ENCODE measurements around the gene BCL10.

BCL10 gene

DNA sequence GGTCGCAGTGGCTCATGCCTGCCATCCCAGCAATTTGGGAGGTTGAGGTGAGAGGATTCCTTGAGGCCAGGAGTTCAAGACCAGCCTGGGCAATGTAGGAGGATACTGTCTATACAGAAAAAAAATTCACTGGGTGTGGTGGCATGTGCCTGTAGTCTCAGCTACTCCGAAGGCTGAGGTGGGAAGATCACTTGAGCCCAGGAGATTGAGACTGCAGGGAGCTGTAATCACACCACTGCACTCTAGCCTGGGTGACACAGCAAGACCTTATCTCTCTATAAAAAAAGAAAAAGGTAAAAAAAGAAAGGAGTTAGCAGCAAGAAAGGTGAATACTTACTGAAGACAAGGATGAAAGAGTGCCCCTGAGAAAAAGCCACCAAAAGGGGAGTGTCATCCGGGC, 23.7 kb upstream of the BCL10 start:
- Histone ChIP-seq H3K4me1 (ENCODE audit: control extremely low read depth in 1 of 4, control insufficient read depth in 4 of 4, insufficient read depth in 4 of 4, low read length in 3 of 4) (no peaks in the 10 kb centered on the region), H3K27me3 (replicated peaks in 2 of 5; ENCODE audit: control insufficient read depth in 4 of 5, insufficient read depth in 5 of 5, low read length in 4 of 5) (no peaks in the 10 kb centered on the region), H3K27ac (ENCODE audit: insufficient read depth in 1 of 2, low read depth in 1 of 2, low read length in 2 of 2, poor library complexity in 1 of 2, severe bottlenecking in 2 of 2) (no peak overlapping the region), H3K36me3 (ENCODE audit: control insufficient read depth in 4 of 4, insufficient read depth in 4 of 4, low read length in 3 of 4) (no peaks in the 10 kb centered on the region), H3K9me3 (ENCODE audit: control extremely low read depth in 1 of 5, control insufficient read depth in 4 of 5, insufficient read depth in 2 of 5, low read depth in 1 of 5, low read length in 4 of 5) (no peaks in the 10 kb centered on the region), H3K4me3 (ENCODE audit: control insufficient read depth in 1 of 7, extremely low read depth in 1 of 7, insufficient read depth in 4 of 7, low read depth in 2 of 7, low read length in 6 of 7) (no peak overlapping the region)
- WGBS (ENCODE audit: insufficient coverage), result 50% methylated on average over 2 of the region's 3 CpGs
- ChIA-PET POLR2A (no interaction called here), CTCF (no interaction called here)
- no peak for DNase-seq

DNA sequence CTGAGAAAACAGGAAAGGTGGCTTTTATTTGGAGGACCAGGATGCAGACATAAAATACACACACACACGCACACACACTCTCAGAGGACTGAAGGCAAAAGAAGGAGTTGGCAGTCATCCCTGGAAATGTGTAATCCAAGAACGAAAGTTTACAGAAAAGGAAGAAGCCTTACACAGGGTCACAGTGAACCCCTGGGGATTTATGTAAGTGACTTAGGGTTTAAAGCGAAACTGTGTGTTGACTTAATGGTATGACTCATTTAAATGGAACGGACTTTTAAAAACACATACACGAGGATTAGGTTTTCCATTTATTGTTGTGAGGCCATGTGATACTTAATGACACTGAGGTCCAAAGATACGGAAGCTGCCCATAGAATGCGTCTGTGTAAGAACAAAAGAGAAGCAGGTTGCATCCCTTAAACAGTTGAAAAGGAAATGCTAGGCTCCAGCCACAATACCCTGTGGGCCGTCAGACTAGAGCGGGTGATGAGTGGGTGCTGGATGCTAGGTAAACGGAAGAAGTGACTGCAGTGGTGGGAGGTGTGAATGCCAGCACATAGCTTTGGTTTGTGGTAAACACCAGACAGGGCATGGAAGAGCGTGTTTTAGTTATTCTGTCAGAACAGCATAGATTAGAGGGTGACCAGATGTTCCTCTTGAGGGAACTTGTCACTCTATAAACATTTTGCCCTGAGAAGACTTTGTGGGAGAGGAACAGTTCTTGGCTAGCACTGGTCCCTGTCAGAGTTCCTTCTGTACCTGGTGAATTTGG, 21.6 kb upstream of the BCL10 start:
- WGBS (ENCODE audit: insufficient coverage), result 95% methylated on average over 10 of the region's 11 CpGs
- no peaks in the 10 kb centered on the region for H3K36me3 ChIP-seq (ENCODE audit: control insufficient read depth in 4 of 4, insufficient read depth in 4 of 4, low read length in 3 of 4)
- ChIA-PET POLR2A (interaction anchor here (0.5 kb wide), 1 partner anchor 15 kb away, joined by 6 read pairs; no protein-coding TSS in a partner anchor), CTCF (interaction anchor here (3.2 kb wide), 1 partner anchor 10 kb away, joined by 13 read pairs; no protein-coding TSS in a partner anchor)
- H3K27ac ChIP-seq (ENCODE audit: insufficient read depth in 1 of 2, low read depth in 1 of 2, low read length in 2 of 2, poor library complexity in 1 of 2, severe bottlenecking in 2 of 2), result no peak overlapping the region
- no peaks in the 10 kb centered on the region for H3K9me3 ChIP-seq (ENCODE audit: control extremely low read depth in 1 of 5, control insufficient read depth in 4 of 5, insufficient read depth in 2 of 5, low read depth in 1 of 5, low read length in 4 of 5)
- no peak overlapping the region for H3K4me3 ChIP-seq (ENCODE audit: control insufficient read depth in 1 of 7, extremely low read depth in 1 of 7, insufficient read depth in 4 of 7, low read depth in 2 of 7, low read length in 6 of 7)
- DNase-seq, result no peak
- H3K4me1 ChIP-seq (ENCODE audit: control extremely low read depth in 1 of 4, control insufficient read depth in 4 of 4, insufficient read depth in 4 of 4, low read length in 3 of 4), result no peaks in the 10 kb centered on the region
- no peaks in the 10 kb centered on the region for H3K27me3 ChIP-seq (replicated peaks in 2 of 5; ENCODE audit: control insufficient read depth in 4 of 5, insufficient read depth in 5 of 5, low read length in 4 of 5)

DNA sequence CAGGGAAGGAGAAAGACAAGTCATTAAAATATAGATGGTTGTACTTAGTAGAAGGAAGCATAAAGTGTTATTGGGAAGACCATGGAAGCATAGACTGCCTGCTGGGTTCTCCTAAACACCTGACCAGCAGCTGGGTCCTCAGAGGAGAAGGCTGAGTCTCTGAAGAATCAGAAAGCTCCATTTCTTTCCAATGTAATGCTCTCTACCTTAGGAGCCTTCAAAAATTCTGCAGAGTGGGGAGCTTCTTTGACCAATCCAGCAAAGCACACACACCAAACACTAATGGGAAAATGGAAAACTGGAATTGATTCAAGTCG, 21.1 kb upstream of the BCL10 start:
- WGBS (ENCODE audit: insufficient coverage), result no CpG with 5 or more reads among the region's 1 CpG
- Histone ChIP-seq H3K4me1 (ENCODE audit: control extremely low read depth in 1 of 4, control insufficient read depth in 4 of 4, insufficient read depth in 4 of 4, low read length in 3 of 4) (no peaks in the 10 kb centered on the region), H3K9me3 (ENCODE audit: control extremely low read depth in 1 of 5, control insufficient read depth in 4 of 5, insufficient read depth in 2 of 5, low read depth in 1 of 5, low read length in 4 of 5) (no peaks in the 10 kb centered on the region), H3K27me3 (replicated peaks in 2 of 5; ENCODE audit: control insufficient read depth in 4 of 5, insufficient read depth in 5 of 5, low read length in 4 of 5) (no peaks in the 10 kb centered on the region), H3K27ac (ENCODE audit: insufficient read depth in 1 of 2, low read depth in 1 of 2, low read length in 2 of 2, poor library complexity in 1 of 2, severe bottlenecking in 2 of 2) (no peak overlapping the region), H3K36me3 (ENCODE audit: control insufficient read depth in 4 of 4, insufficient read depth in 4 of 4, low read length in 3 of 4) (no peaks in the 10 kb centered on the region), H3K4me3 (ENCODE audit: control insufficient read depth in 1 of 7, extremely low read depth in 1 of 7, insufficient read depth in 4 of 7, low read depth in 2 of 7, low read length in 6 of 7) (no peak overlapping the region)
- CTCF ChIA-PET, result interaction anchor here (3.2 kb wide), 1 partner anchor 11 kb away, joined by 13 read pairs; no protein-coding TSS in a partner anchor
- POLR2A ChIA-PET, result no interaction called here
- DNase-seq, result no peak

DNA sequence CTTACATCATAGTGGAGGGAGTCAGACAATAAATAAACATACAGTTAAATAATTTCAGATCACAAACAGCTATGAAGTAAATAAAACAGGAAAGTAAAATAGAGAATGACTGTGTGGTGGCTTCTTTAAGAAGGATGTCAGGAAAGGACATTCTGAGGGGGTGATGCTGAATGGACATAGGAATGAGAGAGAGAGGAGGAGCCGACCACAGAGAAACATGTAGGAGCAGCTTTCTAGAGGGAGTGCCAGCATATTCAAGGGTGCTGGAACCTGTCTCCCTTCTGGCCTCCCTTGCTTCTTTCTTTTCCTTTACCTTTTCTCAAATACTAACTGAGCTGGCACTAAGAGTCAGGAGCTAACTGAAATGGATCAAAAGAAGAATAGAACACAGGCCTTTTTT, 20.5 kb upstream of the BCL10 start:
- POLR2A ChIA-PET, result no interaction called here
- WGBS (ENCODE audit: insufficient coverage), result no CpG with 5 or more reads among the region's 1 CpG
- H3K9me3 ChIP-seq (ENCODE audit: control extremely low read depth in 1 of 5, control insufficient read depth in 4 of 5, insufficient read depth in 2 of 5, low read depth in 1 of 5, low read length in 4 of 5), result no peaks in the 10 kb centered on the region
- H3K4me1 ChIP-seq (ENCODE audit: control extremely low read depth in 1 of 4, control insufficient read depth in 4 of 4, insufficient read depth in 4 of 4, low read length in 3 of 4), result no peaks in the 10 kb centered on the region
- CTCF ChIA-PET, result interaction anchor here (3.2 kb wide), 1 partner anchor 11 kb away, joined by 13 read pairs; no protein-coding TSS in a partner anchor
- no peak overlapping the region for H3K4me3 ChIP-seq (ENCODE audit: control insufficient read depth in 1 of 7, extremely low read depth in 1 of 7, insufficient read depth in 4 of 7, low read depth in 2 of 7, low read length in 6 of 7)
- no peak for DNase-seq
- no peaks in the 10 kb centered on the region for H3K36me3 ChIP-seq (ENCODE audit: control insufficient read depth in 4 of 4, insufficient read depth in 4 of 4, low read length in 3 of 4)
- no peaks in the 10 kb centered on the region for H3K27me3 ChIP-seq (replicated peaks in 2 of 5; ENCODE audit: control insufficient read depth in 4 of 5, insufficient read depth in 5 of 5, low read length in 4 of 5)
- H3K27ac ChIP-seq (ENCODE audit: insufficient read depth in 1 of 2, low read depth in 1 of 2, low read length in 2 of 2, poor library complexity in 1 of 2, severe bottlenecking in 2 of 2), result no peak overlapping the region

DNA sequence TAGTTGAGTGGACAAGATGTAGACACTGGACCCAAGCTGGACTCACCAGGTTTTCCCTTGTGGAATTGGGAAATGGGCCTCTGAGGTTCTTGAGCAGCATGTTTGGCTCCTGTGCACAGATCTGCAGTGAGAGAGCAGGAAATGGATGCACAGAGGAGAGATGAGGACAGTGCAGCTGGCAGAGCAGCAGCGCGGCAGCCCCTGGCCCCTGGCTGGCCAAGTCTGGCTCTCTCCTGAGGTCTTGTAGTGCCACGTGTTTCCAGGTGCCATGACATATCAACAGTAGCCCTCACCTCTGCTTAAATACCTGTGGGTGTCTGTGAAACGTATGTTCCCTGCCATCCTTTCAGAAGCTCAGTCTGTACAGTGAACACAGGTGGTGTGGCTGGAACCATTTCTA, 19.2 kb upstream of the BCL10 start:
- no peak for DNase-seq
- H3K27me3 ChIP-seq (replicated peaks in 2 of 5; ENCODE audit: control insufficient read depth in 4 of 5, insufficient read depth in 5 of 5, low read length in 4 of 5), result no peaks in the 10 kb centered on the region
- CTCF ChIA-PET, result interaction anchor here (1.3 kb wide), 2 partner anchors 10 to 12 kb away, joined by 3 to 6 read pairs; no protein-coding TSS in a partner anchor
- no peaks in the 10 kb centered on the region for H3K9me3 ChIP-seq (ENCODE audit: control extremely low read depth in 1 of 5, control insufficient read depth in 4 of 5, insufficient read depth in 2 of 5, low read depth in 1 of 5, low read length in 4 of 5)
- no peak overlapping the region for H3K4me3 ChIP-seq (ENCODE audit: control insufficient read depth in 1 of 7, extremely low read depth in 1 of 7, insufficient read depth in 4 of 7, low read depth in 2 of 7, low read length in 6 of 7)
- no peak overlapping the region for H3K27ac ChIP-seq (ENCODE audit: insufficient read depth in 1 of 2, low read depth in 1 of 2, low read length in 2 of 2, poor library complexity in 1 of 2, severe bottlenecking in 2 of 2)
- H3K4me1 ChIP-seq (ENCODE audit: control extremely low read depth in 1 of 4, control insufficient read depth in 4 of 4, insufficient read depth in 4 of 4, low read length in 3 of 4), result no peaks in the 10 kb centered on the region
- H3K36me3 ChIP-seq (ENCODE audit: control insufficient read depth in 4 of 4, insufficient read depth in 4 of 4, low read length in 3 of 4), result no peaks in the 10 kb centered on the region
- POLR2A ChIA-PET, result no interaction called here
- WGBS (ENCODE audit: insufficient coverage), result 98% methylated on average over 4 of the region's 4 CpGs

DNA sequence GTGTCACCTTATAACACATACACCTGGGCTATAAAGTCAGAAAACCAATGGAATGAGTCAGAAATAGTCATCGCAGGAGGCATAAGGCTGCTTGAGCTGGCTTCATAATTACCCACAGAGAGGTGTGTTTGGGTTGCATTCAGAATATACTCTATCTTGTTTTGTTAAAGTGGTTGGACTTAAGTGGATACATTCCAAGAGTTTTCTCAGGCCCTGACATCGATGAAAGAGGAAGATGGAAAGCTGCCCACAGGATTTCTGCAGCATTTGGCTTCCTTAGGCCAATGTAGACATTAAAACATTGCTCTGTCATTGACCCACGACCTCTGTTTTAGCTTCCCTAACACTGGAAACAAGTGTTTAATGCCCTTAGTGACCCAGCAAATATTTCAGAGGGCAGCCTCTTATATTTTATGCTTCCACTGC, 18.6 kb upstream of the BCL10 start:
- H3K27me3 ChIP-seq (replicated peaks in 2 of 5; ENCODE audit: control insufficient read depth in 4 of 5, insufficient read depth in 5 of 5, low read length in 4 of 5), result no peaks in the 10 kb centered on the region
- 70% methylated on average over 2 of the region's 3 CpGs for WGBS (ENCODE audit: insufficient coverage)
- no peak overlapping the region for H3K27ac ChIP-seq (ENCODE audit: insufficient read depth in 1 of 2, low read depth in 1 of 2, low read length in 2 of 2, poor library complexity in 1 of 2, severe bottlenecking in 2 of 2)
- H3K4me3 ChIP-seq (ENCODE audit: control insufficient read depth in 1 of 7, extremely low read depth in 1 of 7, insufficient read depth in 4 of 7, low read depth in 2 of 7, low read length in 6 of 7), result no peak overlapping the region
- POLR2A ChIA-PET, result no interaction called here
- H3K9me3 ChIP-seq (ENCODE audit: control extremely low read depth in 1 of 5, control insufficient read depth in 4 of 5, insufficient read depth in 2 of 5, low read depth in 1 of 5, low read length in 4 of 5), result no peaks in the 10 kb centered on the region
- H3K36me3 ChIP-seq (ENCODE audit: control insufficient read depth in 4 of 4, insufficient read depth in 4 of 4, low read length in 3 of 4), result no peaks in the 10 kb centered on the region
- peaks cover 0 to 5% (median 3%) of the 10 kb centered on the region in 4 experiments for H3K4me1 ChIP-seq (ENCODE audit: control extremely low read depth in 1 of 4, control insufficient read depth in 4 of 4, insufficient read depth in 4 of 4, low read length in 3 of 4)
- CTCF ChIA-PET, result interaction anchor here (1.3 kb wide), 2 partner anchors 9 to 13 kb away, joined by 3 to 6 read pairs; no protein-coding TSS in a partner anchor
- DNase-seq, result no peak

DNA sequence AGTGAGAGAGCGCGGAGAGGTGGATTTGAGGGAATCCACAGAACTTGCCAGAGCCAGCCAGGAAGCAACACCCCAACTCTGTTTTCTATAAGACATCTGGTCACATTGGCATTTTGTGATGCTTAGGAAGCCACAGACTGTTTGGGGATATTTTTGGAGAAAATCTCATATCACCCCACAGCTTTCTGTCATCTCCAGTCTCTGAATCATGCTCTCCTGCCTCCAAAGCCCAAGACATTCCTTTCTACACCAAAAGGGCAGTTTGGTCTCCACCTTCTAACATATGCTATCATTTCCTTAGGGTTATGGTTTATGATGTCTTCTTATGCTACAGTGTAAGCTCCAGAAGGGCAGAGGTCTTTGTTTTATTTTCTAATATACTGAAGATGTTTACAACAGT, 14.4 kb upstream of the BCL10 start:
- POLR2A ChIA-PET, result no interaction called here
- 100% methylated on average over 2 of the region's 2 CpGs for WGBS (ENCODE audit: insufficient coverage)
- CTCF ChIA-PET, result interaction anchor here (1.1 kb wide), 1 partner anchor 18 kb away, joined by 3 read pairs; no protein-coding TSS in a partner anchor
- no peak for DNase-seq
- H3K36me3 ChIP-seq (ENCODE audit: control insufficient read depth in 4 of 4, insufficient read depth in 4 of 4, low read length in 3 of 4), result no peaks in the 10 kb centered on the region
- no peaks in the 10 kb centered on the region for H3K9me3 ChIP-seq (ENCODE audit: control extremely low read depth in 1 of 5, control insufficient read depth in 4 of 5, insufficient read depth in 2 of 5, low read depth in 1 of 5, low read length in 4 of 5)
- H3K4me3 ChIP-seq (ENCODE audit: control insufficient read depth in 1 of 7, extremely low read depth in 1 of 7, insufficient read depth in 4 of 7, low read depth in 2 of 7, low read length in 6 of 7), result no peak overlapping the region
- H3K27me3 ChIP-seq (replicated peaks in 2 of 5; ENCODE audit: control insufficient read depth in 4 of 5, insufficient read depth in 5 of 5, low read length in 4 of 5), result no peaks in the 10 kb centered on the region
- peaks cover 0 to 8% (median 4%) of the 10 kb centered on the region in 4 experiments for H3K4me1 ChIP-seq (ENCODE audit: control extremely low read depth in 1 of 4, control insufficient read depth in 4 of 4, insufficient read depth in 4 of 4, low read length in 3 of 4)
- no peak overlapping the region for H3K27ac ChIP-seq (ENCODE audit: insufficient read depth in 1 of 2, low read depth in 1 of 2, low read length in 2 of 2, poor library complexity in 1 of 2, severe bottlenecking in 2 of 2)

Data from common myeloid progenitor, CD34-positive (primary cell).